Activated CD4-positive, alpha-beta memory T cell treated with anti-CD3 and anti-CD28 coated beads, Interleukin-2, amount 10 ng/mL, durations not matched to agents 7 days and 5 days (primary cell): Measurements from ENCODE around the gene MTF2. TPM values are rescaled to one million over a fixed set of nuclear protein-coding genes. Genes with fewer than 3 reads are reported as not detected.
"Not testable (repeated sequence)": the region's sequence is repeated elsewhere in the genome, so short reads cannot be mapped to it uniquely, and the experiment has no call there.

Experiments
- CTCF ChIA-PET: fragments of 350-600 bp; sonication (Branson Sonifier 250); formaldehyde crosslinking; loops from one replicate; lab custom pipeline; 2021; ENCODE audit warnings: antibody characterized with exemption, inconsistent platforms; lab: Charles Lee
- POLR2A ChIA-PET: fragments of 350-600 bp; sonication (Branson Sonifier 250); formaldehyde crosslinking; loops from one replicate; lab custom pipeline; 2021; ENCODE audit warnings: antibody characterized with exemption; lab: Charles Lee
- DNase-seq: peaks from one replicate; pipeline ENCODE4 v3.0.0-alpha.2; 2020
- H3K27ac Mint-ChIP-seq: one replicate; pipeline ENCODE4 v1.8.0; 2021; ENCODE audit warnings: mild to moderate bottlenecking, mixed read lengths
- H3K27me3 Mint-ChIP-seq: one replicate; pipeline ENCODE4 v1.8.0; 2021; ENCODE audit warnings: mixed read lengths
- H3K36me3 Mint-ChIP-seq: one replicate; pipeline ENCODE4 v1.8.0; 2021; ENCODE audit warnings: low read depth, mixed read lengths
- H3K4me1 Mint-ChIP-seq: one replicate; pipeline ENCODE4 v1.8.0; 2021; ENCODE audit warnings: mixed read lengths
- H3K4me3 Mint-ChIP-seq: one replicate; pipeline ENCODE4 v1.8.0; 2021; ENCODE audit warnings: mild to moderate bottlenecking, mixed read lengths
- H3K9me3 Mint-ChIP-seq: one replicate; pipeline ENCODE4 v1.8.0; 2021; ENCODE audit warnings: mixed read lengths
- total RNA-seq, 2 experiments: library from RNA; stranded (reverse); gene quantifications; one replicate each; pipeline ENCODE4 v1.2.3, GENCODE V29; 2021

Gene MTF2
- 10 to 100 TPM; 55.5 to 56.6 TPM for total RNA-seq

- Mint-ChIP-seq H3K27ac (peak within 1 kb of the TSS; percentile 94), H3K9me3 (peaks cover 2% of the 10 kb centered on the region), H3K27me3 (no peaks in the 10 kb centered on the region), H3K36me3 (peaks cover 22% of the 10 kb centered on the region), H3K4me3 (peak within 1 kb of the TSS; percentile 100), H3K4me1 (peaks cover 42% of the 10 kb centered on the region)
- CTCF ChIA-PET, result interaction anchor here (0.7 to 3.9 kb wide), 16 partner anchors 9 to 550 kb away, joined by 3 to 27 read pairs (median 5); partner anchors contain the start of genes DIPK1A, DR1 and RPL5
- DNase-seq, result peak; percentile 95
- POLR2A ChIA-PET, result interaction anchor here (0.6 to 4.6 kb wide), 50 partner anchors 8 to 799 kb away, joined by 3 to 51 read pairs (median 4); partner anchors contain the start of genes CCDC18, DIPK1A, DR1 and FNBP1L
Observed at GRCh38 chr1:93078986-93079654, at the start of gene MTF2. TSS of gene MTF2 (plus strand) at chr1:93079283. CDS start at chr1:93079527, 244 bp downstream.

- H3K27me3 Mint-ChIP-seq, result peaks cover 9% of the 10 kb centered on the region
- no peak overlapping the region for H3K27ac Mint-ChIP-seq
- H3K36me3 Mint-ChIP-seq, result no peaks in the 10 kb centered on the region
- no peaks in the 10 kb centered on the region for H3K9me3 Mint-ChIP-seq
- peaks cover 23% of the 10 kb centered on the region for H3K4me1 Mint-ChIP-seq
- ChIA-PET CTCF (interaction anchor here (0.8 to 1.2 kb wide), 4 partner anchors 9 to 51 kb away, joined by 3 to 4 read pairs (median 3); no protein-coding TSS in a partner anchor), POLR2A (interaction anchor here (0.9 kb wide), 2 partner anchors 8 to 13 kb away, joined by 4 to 5 read pairs; no protein-coding TSS in a partner anchor)
- H3K4me3 Mint-ChIP-seq, result no peak overlapping the region
- DNase-seq, result peak; percentile 22
Observed at GRCh38 chr1:93029317-93029716, 49.8 kb upstream of the MTF2 start.

DNA sequence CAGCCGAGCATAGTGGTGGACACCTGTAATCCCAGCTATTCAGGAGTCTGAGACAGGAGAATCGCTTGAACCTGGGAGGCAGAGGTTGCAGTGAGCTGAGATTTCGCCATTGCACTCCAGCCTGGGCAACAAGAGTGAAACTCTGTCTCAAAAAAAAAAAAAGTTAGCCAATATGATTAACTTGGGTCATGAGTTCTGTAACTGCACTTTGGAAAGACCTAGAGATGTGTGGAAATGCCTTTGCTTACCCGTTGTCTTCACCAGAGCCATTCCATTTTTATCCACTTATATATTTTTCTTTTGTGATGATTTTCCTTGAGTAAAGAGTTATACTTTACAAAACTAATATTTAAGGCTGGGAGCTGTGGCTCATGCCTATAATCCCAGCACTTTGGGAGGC lies 48.9 kb upstream of the MTF2 start:
- ChIA-PET CTCF (interaction anchor here (0.8 to 0.9 kb wide), 2 partner anchors 13 to 50 kb away, joined by 3 read pairs; no protein-coding TSS in a partner anchor), POLR2A (interaction anchor here (0.9 kb wide), 1 partner anchor 7 kb away, joined by 4 read pairs; no protein-coding TSS in a partner anchor)
- H3K27ac Mint-ChIP-seq, H3K27me3 Mint-ChIP-seq, DNase-seq, H3K9me3 Mint-ChIP-seq, H3K4me3 Mint-ChIP-seq, H3K36me3 Mint-ChIP-seq: not testable (repeated sequence)
- peaks cover 23% of the 10 kb centered on the region for H3K4me1 Mint-ChIP-seq

GRCh38 chr1:93031711-93032110 lies 47.4 kb upstream of the MTF2 start:
- Mint-ChIP-seq H3K27me3 (peaks cover 6% of the 10 kb centered on the region), H3K27ac (no peak overlapping the region), H3K36me3 (no peaks in the 10 kb centered on the region), H3K9me3 (no peaks in the 10 kb centered on the region), H3K4me3 (no peak overlapping the region), H3K4me1 (peaks cover 23% of the 10 kb centered on the region)
- CTCF ChIA-PET, result interaction anchor here (1.2 kb wide), 1 partner anchor 30 kb away, joined by 4 read pairs; no protein-coding TSS in a partner anchor
- POLR2A ChIA-PET, result no interaction called here
- DNase-seq, result no peak

DNA sequence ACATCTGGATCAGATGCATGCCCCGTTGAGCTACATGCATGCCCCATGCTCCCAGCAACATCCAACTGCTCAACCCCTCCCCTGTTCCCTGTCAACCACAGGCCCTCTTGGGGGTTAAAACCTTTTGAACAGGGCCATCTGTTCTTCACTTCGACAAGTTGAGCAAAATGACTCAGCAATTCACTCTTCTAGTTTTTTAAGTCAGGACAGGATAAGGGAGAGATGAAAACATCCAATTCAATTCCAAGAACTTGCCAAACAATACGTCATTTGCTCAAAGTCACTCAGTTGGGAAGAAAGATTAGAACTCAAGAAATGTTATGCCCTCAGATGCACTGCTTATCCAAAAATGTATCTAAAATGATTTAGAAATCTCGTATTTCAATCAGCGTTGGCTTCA lies 46.1 kb upstream of the MTF2 start:
- POLR2A ChIA-PET, result interaction anchor here (2.3 kb wide), 1 partner anchor 9 kb away, joined by 11 read pairs; no protein-coding TSS in a partner anchor
- Mint-ChIP-seq H3K4me1 (peaks cover 29% of the 10 kb centered on the region), H3K27me3 (peaks cover 2% of the 10 kb centered on the region), H3K9me3 (no peaks in the 10 kb centered on the region), H3K36me3 (no peaks in the 10 kb centered on the region), H3K27ac (no peak overlapping the region), H3K4me3 (no peak overlapping the region)
- CTCF ChIA-PET, result interaction anchor here (1.1 to 2.5 kb wide), 3 partner anchors 9 to 29 kb away, joined by 3 to 7 read pairs (median 7); no protein-coding TSS in a partner anchor
- no peak for DNase-seq

GRCh38 chr1:93033785-93034184 lies 45.3 kb upstream of the MTF2 start:
- POLR2A ChIA-PET, result interaction anchor here (0.9 to 2.3 kb wide), 2 partner anchors 9 to 45 kb away, joined by 4 to 11 read pairs; no protein-coding TSS in a partner anchor
- peaks cover 2% of the 10 kb centered on the region for H3K27me3 Mint-ChIP-seq
- peaks cover 35% of the 10 kb centered on the region for H3K4me1 Mint-ChIP-seq
- DNase-seq, result no peak
- H3K9me3 Mint-ChIP-seq, result no peaks in the 10 kb centered on the region
- no peak overlapping the region for H3K27ac Mint-ChIP-seq
- no peak overlapping the region for H3K4me3 Mint-ChIP-seq
- no peaks in the 10 kb centered on the region for H3K36me3 Mint-ChIP-seq
- CTCF ChIA-PET, result interaction anchor here (0.9 to 2.5 kb wide), 6 partner anchors 9 to 46 kb away, joined by 3 to 8 read pairs (median 5); no protein-coding TSS in a partner anchor

- no peak overlapping the region for H3K4me3 Mint-ChIP-seq
- no peak for DNase-seq
- H3K36me3 Mint-ChIP-seq, result no peaks in the 10 kb centered on the region
- peaks cover 35% of the 10 kb centered on the region for H3K4me1 Mint-ChIP-seq
- POLR2A ChIA-PET, result interaction anchor here (0.9 to 2.3 kb wide), 2 partner anchors 8 to 44 kb away, joined by 4 to 11 read pairs; no protein-coding TSS in a partner anchor
- peaks cover 2% of the 10 kb centered on the region for H3K27me3 Mint-ChIP-seq
- no peaks in the 10 kb centered on the region for H3K9me3 Mint-ChIP-seq
- no peak overlapping the region for H3K27ac Mint-ChIP-seq
- CTCF ChIA-PET, result interaction anchor here (0.9 to 2.5 kb wide), 6 partner anchors 8 to 46 kb away, joined by 3 to 8 read pairs (median 5); no protein-coding TSS in a partner anchor
Observed at GRCh38 chr1:93034397-93034796, 44.7 kb upstream of the MTF2 start.

GRCh38 chr1:93036672-93037071 lies 42.4 kb upstream of the MTF2 start:
- H3K27me3 Mint-ChIP-seq, result peaks cover 2% of the 10 kb centered on the region
- ChIA-PET CTCF (interaction anchor here (0.7 kb wide), 1 partner anchor 11 kb away, joined by 4 read pairs; no protein-coding TSS in a partner anchor), POLR2A (no interaction called here)
- H3K9me3 Mint-ChIP-seq, result no peaks in the 10 kb centered on the region
- peaks cover 39% of the 10 kb centered on the region for H3K4me1 Mint-ChIP-seq
- H3K36me3 Mint-ChIP-seq, result no peaks in the 10 kb centered on the region
- H3K4me3 Mint-ChIP-seq, result no peak overlapping the region
- DNase-seq, result no peak
- no peak overlapping the region for H3K27ac Mint-ChIP-seq

DNA sequence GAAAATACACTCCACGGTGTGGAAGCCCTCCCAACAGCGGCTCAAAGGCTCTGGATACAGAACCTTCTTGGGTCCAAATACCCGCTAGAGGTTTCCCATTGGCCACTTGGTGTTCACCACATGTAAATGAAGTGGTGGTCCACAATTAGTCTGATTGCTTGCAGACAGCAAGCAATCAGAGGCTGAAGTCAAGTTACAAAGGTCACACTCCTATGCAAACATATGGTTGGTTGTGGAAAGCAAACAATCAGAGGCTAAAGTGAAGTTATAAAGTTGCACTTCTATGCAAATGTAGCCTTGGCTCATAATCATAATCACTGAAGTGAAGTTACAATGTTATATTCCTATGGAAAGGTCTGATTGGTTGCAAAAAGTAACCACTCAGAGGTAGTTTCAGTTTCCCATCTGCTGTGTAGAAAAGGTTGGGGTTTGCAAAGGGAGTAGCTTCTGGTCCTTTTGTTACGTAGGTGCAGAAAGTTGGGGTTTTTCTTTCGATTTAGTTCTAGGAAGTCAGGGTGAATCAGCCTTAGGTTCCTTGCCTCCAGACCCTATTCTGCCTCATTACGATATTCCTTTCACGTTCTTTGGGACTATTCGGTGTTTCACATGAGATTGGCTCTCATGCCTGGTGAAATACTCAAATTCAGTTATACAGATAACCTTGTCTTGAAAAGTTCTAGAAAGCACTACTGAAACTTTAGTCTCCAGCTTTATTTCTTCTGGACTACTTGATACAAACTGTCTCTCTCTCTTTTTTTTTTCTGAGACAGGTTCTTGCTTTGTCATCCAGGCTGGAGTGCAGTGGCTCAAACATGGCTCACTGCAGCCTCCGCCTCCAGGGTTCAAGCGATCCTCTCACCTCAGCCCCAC lies 36.7 kb upstream of the MTF2 start:
- H3K27ac Mint-ChIP-seq, result peak overlapping the region; percentile 90
- no peaks in the 10 kb centered on the region for H3K9me3 Mint-ChIP-seq
- H3K4me3 Mint-ChIP-seq, result peak overlapping the region; percentile 70
- ChIA-PET POLR2A (interaction anchor here (0.6 to 2.8 kb wide), 11 partner anchors 9 to 306 kb away, joined by 3 to 40 read pairs (median 5); partner anchors contain the start of genes CCDC18, DIPK1A, MTF2 and RPL5), CTCF (interaction anchor here (0.6 to 2.0 kb wide), 11 partner anchors 9 to 293 kb away, joined by 3 to 11 read pairs (median 4); no protein-coding TSS in a partner anchor)
- peak; percentile 35 for DNase-seq
- H3K36me3 Mint-ChIP-seq, result no peaks in the 10 kb centered on the region
- H3K4me1 Mint-ChIP-seq, result peaks cover 39% of the 10 kb centered on the region
- no peaks in the 10 kb centered on the region for H3K27me3 Mint-ChIP-seq

GRCh38 chr1:93043057-93043557 lies 36.0 kb upstream of the MTF2 start:
- peaks cover 34% of the 10 kb centered on the region for H3K4me1 Mint-ChIP-seq
- DNase-seq, result no peak
- H3K27ac Mint-ChIP-seq, result peak overlapping the region; percentile 90
- H3K4me3 Mint-ChIP-seq, result peak overlapping the region; percentile 70
- ChIA-PET CTCF (interaction anchor here (0.6 to 2.0 kb wide), 10 partner anchors 10 to 294 kb away, joined by 3 to 11 read pairs (median 4); no protein-coding TSS in a partner anchor), POLR2A (interaction anchor here (0.6 to 2.8 kb wide), 11 partner anchors 8 to 305 kb away, joined by 3 to 40 read pairs (median 5); partner anchors contain the start of genes CCDC18, DIPK1A, MTF2 and RPL5)
- no peaks in the 10 kb centered on the region for H3K36me3 Mint-ChIP-seq
- no peaks in the 10 kb centered on the region for H3K9me3 Mint-ChIP-seq
- no peaks in the 10 kb centered on the region for H3K27me3 Mint-ChIP-seq

- no peaks in the 10 kb centered on the region for H3K36me3 Mint-ChIP-seq
- no peaks in the 10 kb centered on the region for H3K27me3 Mint-ChIP-seq
- H3K9me3 Mint-ChIP-seq, result no peaks in the 10 kb centered on the region
- ChIA-PET POLR2A (interaction anchor here (1.4 kb wide), 1 partner anchor 32 kb away, joined by 4 read pairs; no protein-coding TSS in a partner anchor), CTCF (no interaction called here)
- no peak overlapping the region for H3K27ac Mint-ChIP-seq
- no peak overlapping the region for H3K4me3 Mint-ChIP-seq
- peaks cover 7% of the 10 kb centered on the region for H3K4me1 Mint-ChIP-seq
- no peak for DNase-seq
Observed at GRCh38 chr1:93047618-93048017, 31.5 kb upstream of the MTF2 start.

DNA sequence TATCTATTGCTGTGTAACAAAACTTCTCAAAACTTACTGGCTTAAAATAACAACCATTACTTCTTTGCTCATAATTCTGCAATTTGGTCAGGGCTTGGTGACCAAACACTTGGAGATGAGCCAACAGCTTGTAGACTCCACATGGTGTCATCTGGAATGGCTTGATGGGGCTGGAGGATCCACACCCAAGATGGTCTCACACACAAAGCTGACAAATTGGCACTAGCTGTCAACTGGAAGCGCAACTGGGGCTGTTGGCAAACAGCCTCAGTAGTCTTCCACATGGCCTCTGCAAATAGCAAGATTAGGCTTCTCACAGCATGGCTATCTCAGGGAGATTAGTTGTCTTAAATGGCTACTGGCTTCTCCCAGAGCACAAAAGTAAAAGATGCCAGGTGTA lies 27.1 kb upstream of the MTF2 start:
- Mint-ChIP-seq H3K27me3 (peaks cover 10% of the 10 kb centered on the region), H3K36me3 (no peaks in the 10 kb centered on the region), H3K4me3 (no peak overlapping the region), H3K9me3 (no peaks in the 10 kb centered on the region), H3K4me1 (no peaks in the 10 kb centered on the region), H3K27ac (no peak overlapping the region)
- DNase-seq, result no peak
- ChIA-PET CTCF (no interaction called here), POLR2A (no interaction called here)
